HepG2 (cell line): ENCODE measurements around the gene EGFR. TPM values are rescaled to one million over a fixed set of nuclear protein-coding genes. Genes with fewer than 3 reads are reported as not detected.
A peak's percentile ranks its signal among the peaks of the same experiment; 100 is the strongest.

ENCODE experiments used
- ARNT2 ChIP-seq: sonication (generic); formaldehyde crosslinking; IDR thresholded peaks from 2 replicates; pipeline ENCODE4 v1.8.0; 2022; ENCODE audit warnings: mild to moderate bottlenecking, low read depth, missing genetic modification reagents, moderate library complexity
- CHCHD3 ChIP-seq: sonication (generic); formaldehyde crosslinking; IDR thresholded peaks from 2 replicates; pipeline ENCODE4 v1.8.0; 2022; ENCODE audit warnings: mild to moderate bottlenecking, missing genetic modification reagents, moderate library complexity
- DPF2 ChIP-seq: sonication (generic); formaldehyde crosslinking; IDR thresholded peaks from 2 replicates; pipeline ENCODE4 v1.4.0; 2020; ENCODE audit warnings: mild to moderate bottlenecking, low read depth, missing genetic modification reagents, borderline replicate concordance
- ERF ChIP-seq: IDR thresholded peaks from 2 replicates; pipeline ENCODE4 v1.6.1; 2018; ENCODE audit warnings: missing biosample characterization, missing genetic modification reagents
- FOXP1 ChIP-seq, 2 experiments: fragments of 450-650 bp in 1 of 2; IDR thresholded peaks; 2 replicates each; pipeline ENCODE4 v1.6.1; 2017 to 2018; ENCODE audit warnings: antibody characterized with exemption in 1 of 2
- GRHL1 ChIP-seq: sonication (generic); formaldehyde crosslinking; conservative IDR thresholded peaks from 2 replicates; pipeline ENCODE4 v1.8.0; 2022; ENCODE audit warnings: missing genetic modification reagents
- HNF4A ChIP-seq: sonication (generic); formaldehyde crosslinking; IDR thresholded peaks from 2 replicates; pipeline ENCODE4 v1.4.0; 2020; ENCODE audit warnings: missing genetic modification reagents
- KDM5B ChIP-seq: sonication (generic); formaldehyde crosslinking; IDR thresholded peaks from 2 replicates; pipeline ENCODE4 v1.4.0; 2020; ENCODE audit warnings: missing genetic modification reagents, mild to moderate bottlenecking, borderline replicate concordance
- MXD4 ChIP-seq: IDR thresholded peaks from 2 replicates; pipeline ENCODE4 v1.6.1; 2016; ENCODE audit warnings: mild to moderate bottlenecking, missing biosample characterization, missing genetic modification reagents
- MYC ChIP-seq: sonication (generic); formaldehyde crosslinking; IDR thresholded peaks from 2 replicates; pipeline ENCODE4 v1.9.0; 2021; ENCODE audit warnings: missing genetic modification reagents, borderline replicate concordance
- NFAT5 ChIP-seq: sonication (generic); formaldehyde crosslinking; IDR thresholded peaks from 2 replicates; pipeline ENCODE4 v1.4.0; 2020; ENCODE audit warnings: missing genetic modification reagents
- RCOR2 ChIP-seq: IDR thresholded peaks from 2 replicates; pipeline ENCODE4 v1.6.1; 2016; ENCODE audit warnings: missing biosample characterization, missing genetic modification reagents
- SALL1 ChIP-seq: sonication (generic); formaldehyde crosslinking; IDR thresholded peaks from 2 replicates; pipeline ENCODE4 v1.8.0; 2022; ENCODE audit warnings: mild to moderate bottlenecking, missing genetic modification reagents
- STAG1 ChIP-seq: sonication (generic); formaldehyde crosslinking; IDR thresholded peaks from 2 replicates; pipeline ENCODE4 v1.4.0; 2020; ENCODE audit warnings: missing genetic modification reagents
- ZSCAN25 ChIP-seq: sonication (generic); formaldehyde crosslinking; IDR thresholded peaks from 2 replicates; pipeline ENCODE4 v1.8.0; 2022; ENCODE audit warnings: mild to moderate bottlenecking, missing genetic modification reagents
- polyA plus RNA-seq, 8 experiments: library from polyadenylated mRNA; depleted of rRNA in 3 of 8; stranded (reverse) in 7 of 8; unstranded in 1 of 8; fragments of >200 nt; fragmentation: Illumina TruSeq in 4 of 8; extraction: Trizol in 4 of 8; gene quantifications; 2 replicates each; pipeline versions ENCODE4 v1.2.1 to v1.2.3, GENCODE V29; 2011 to 2016; ENCODE audit warnings: low read depth in 4 of 8, missing spikeins in 1 of 8, mixed read lengths in 1 of 8; ENCODE audit not compliant: insufficient read depth in 1 of 8
- total RNA-seq, 5 experiments: library from RNA; depleted of rRNA; stranded (reverse); fragments of >200 nt; fragmentation: Illumina TruSeq; extraction: Trizol; gene quantifications; 2 replicates each; pipeline ENCODE4 v1.2.3, GENCODE V29; 2016; ENCODE audit warnings: low read depth in 1 of 5
- TF ChIP-seq, protein P1 (sequence below): sonication (generic); formaldehyde crosslinking; IDR thresholded peaks from 2 replicates; pipeline ENCODE4 v1.5.1; 2020; ENCODE audit warnings: missing genetic modification reagents, mild to moderate bottlenecking, borderline replicate concordance
- TF ChIP-seq, protein P2 (sequence below): sonication (generic); formaldehyde crosslinking; IDR thresholded peaks from 2 replicates; pipeline ENCODE4 v1.4.0; 2020; ENCODE audit warnings: missing genetic modification reagents
- TF ChIP-seq, protein P3 (sequence below): IDR thresholded peaks from 2 replicates; pipeline ENCODE4 v1.6.1; 2016; ENCODE audit warnings: missing genetic modification reagents, missing compliant biosample characterization

Gene EGFR
- total and polyA plus RNA-seq, 2 of the 13 experiments (the other 11 are each of a cell fraction or from before 2014, with no cell fraction given): 7.0 to 10.0 TPM

- TF ChIP-seq NFAT5 (CRISPR knock-in tag): no peak
- TF ChIP-seq RCOR2 (CRISPR knock-in tag): peak; percentile 83
- peak; percentile 39 for TF ChIP-seq HNF4A (CRISPR knock-in tag)
- no peak for TF ChIP-seq GRHL1
- no peak; the same call in 1 of the 2 replicates for TF ChIP-seq KDM5B (CRISPR knock-in tag)
- TF ChIP-seq DPF2 (CRISPR knock-in tag): peak; percentile 43; the same call in 1 of the 2 replicates
- no peak for TF ChIP-seq FOXP1 (IDR thresholded peaks at IDR 0.05)
- peak; percentile 10; the same call in 1 of the 2 replicates for TF ChIP-seq FOXP1 (CRISPR knock-in tag; IDR thresholded peaks at IDR 0.05)
- TF ChIP-seq ERF: 0 out of 2 replicates have a peak, but pooled peaks have one; percentile 41
- 0 out of 2 replicates have a peak, but pooled peaks have one; percentile 4 for TF ChIP-seq STAG1 (CRISPR knock-in tag)
- no peak for TF ChIP-seq CHCHD3
- TF ChIP-seq MYC: peak; percentile 64; the same call in 1 of the 2 replicates
- 0 out of 2 replicates have a peak, but pooled peaks have one; percentile 46 for TF ChIP-seq MXD4 (CRISPR knock-in tag)
- peak; percentile 98 for TF ChIP-seq ZSCAN25 (CRISPR knock-in tag)
- peak; percentile 77 for TF ChIP-seq SALL1
- TF ChIP-seq, protein P1, sequence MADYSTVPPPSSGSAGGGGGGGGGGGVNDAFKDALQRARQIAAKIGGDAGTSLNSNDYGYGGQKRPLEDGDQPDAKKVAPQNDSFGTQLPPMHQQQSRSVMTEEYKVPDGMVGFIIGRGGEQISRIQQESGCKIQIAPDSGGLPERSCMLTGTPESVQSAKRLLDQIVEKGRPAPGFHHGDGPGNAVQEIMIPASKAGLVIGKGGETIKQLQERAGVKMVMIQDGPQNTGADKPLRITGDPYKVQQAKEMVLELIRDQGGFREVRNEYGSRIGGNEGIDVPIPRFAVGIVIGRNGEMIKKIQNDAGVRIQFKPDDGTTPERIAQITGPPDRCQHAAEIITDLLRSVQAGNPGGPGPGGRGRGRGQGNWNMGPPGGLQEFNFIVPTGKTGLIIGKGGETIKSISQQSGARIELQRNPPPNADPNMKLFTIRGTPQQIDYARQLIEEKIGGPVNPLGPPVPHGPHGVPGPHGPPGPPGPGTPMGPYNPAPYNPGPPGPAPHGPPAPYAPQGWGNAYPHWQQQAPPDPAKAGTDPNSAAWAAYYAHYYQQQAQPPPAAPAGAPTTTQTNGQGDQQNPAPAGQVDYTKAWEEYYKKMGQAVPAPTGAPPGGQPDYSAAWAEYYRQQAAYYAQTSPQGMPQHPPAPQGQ (CRISPR knock-in tag): peak; percentile 89; the same call in 1 of the 2 replicates
- TF ChIP-seq, protein P2, sequence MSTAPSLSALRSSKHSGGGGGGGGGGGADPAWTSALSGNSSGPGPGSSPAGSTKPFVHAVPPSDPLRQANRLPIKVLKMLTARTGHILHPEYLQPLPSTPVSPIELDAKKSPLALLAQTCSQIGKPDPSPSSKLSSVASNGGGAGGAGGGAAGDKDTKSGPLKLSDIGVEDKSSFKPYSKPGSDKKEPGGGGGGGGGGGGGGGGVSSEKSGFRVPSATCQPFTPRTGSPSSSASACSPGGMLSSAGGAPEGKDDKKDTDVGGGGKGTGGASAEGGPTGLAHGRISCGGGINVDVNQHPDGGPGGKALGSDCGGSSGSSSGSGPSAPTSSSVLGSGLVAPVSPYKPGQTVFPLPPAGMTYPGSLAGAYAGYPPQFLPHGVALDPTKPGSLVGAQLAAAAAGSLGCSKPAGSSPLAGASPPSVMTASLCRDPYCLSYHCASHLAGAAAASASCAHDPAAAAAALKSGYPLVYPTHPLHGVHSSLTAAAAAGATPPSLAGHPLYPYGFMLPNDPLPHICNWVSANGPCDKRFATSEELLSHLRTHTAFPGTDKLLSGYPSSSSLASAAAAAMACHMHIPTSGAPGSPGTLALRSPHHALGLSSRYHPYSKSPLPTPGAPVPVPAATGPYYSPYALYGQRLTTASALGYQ (CRISPR knock-in tag): no peak
- TF ChIP-seq ARNT2 (CRISPR knock-in tag): peak; percentile 60; the same call in 1 of the 2 replicates
- TF ChIP-seq, protein P3, sequence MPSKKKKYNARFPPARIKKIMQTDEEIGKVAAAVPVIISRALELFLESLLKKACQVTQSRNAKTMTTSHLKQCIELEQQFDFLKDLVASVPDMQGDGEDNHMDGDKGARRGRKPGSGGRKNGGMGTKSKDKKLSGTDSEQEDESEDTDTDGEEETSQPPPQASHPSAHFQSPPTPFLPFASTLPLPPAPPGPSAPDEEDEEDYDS (CRISPR knock-in tag): peak; percentile 31; the same call in 1 of the 2 replicates
These were observed 167.3 kb downstream of the EGFR start (continued) for GRCh38 chr7:55185941-55186609.
